ENCODE data around the gene TMIE. TPM values are rescaled to one million over a fixed set of nuclear protein-coding genes. Genes with fewer than 3 reads are reported as not detected.

Gene TMIE
- total and polyA plus RNA-seq, 7 donors: 0.27 to 2.2 (median 0.40) TPM

GRCh38 chr3:46669191-46669999 lies 31.8 kb upstream of the TMIE start:
- WGBS, 3 donors: 77 to 88% (median 82%) methylated on average over 9 of the region's 9 CpGs
- intact Hi-C loops (cut with DNase I): no loop called here
- H3K27ac ChIP-seq: no peak overlapping the region

GRCh38 chr3:46670000-46670890 lies 30.9 kb upstream of the TMIE start:
- Histone ChIP-seq H3K36me3 (ENCODE audit: insufficient read depth in 1 of 2, low read depth in 1 of 2) (peaks cover 0 to 49% of the 10 kb centered on the region in 2 donors), H3K4me3 (no peak overlapping the region), H3K27me3 (ENCODE audit: insufficient read depth in 3 of 3, low read length in 2 of 3) (no peaks in the 10 kb centered on the region), H3K27ac (no peak overlapping the region), H3K9me3 (no peaks in the 10 kb centered on the region), H3K4me1 (no peaks in the 10 kb centered on the region)
- DNase-seq: peak in 1 of 2 donors; percentile 35
- no peak for TF ChIP-seq CTCF (IDR thresholded peaks at IDR 0.05)
- 83 to 92% (median 85%) methylated on average over 17 of the region's 17 CpGs for WGBS, 3 donors
- no peak for ATAC-seq
- intact Hi-C loops (cut with DNase I): no loop called here

More at GRCh38 chr3:46669191-46669999, 31.8 kb upstream of the TMIE start:
- Histone ChIP-seq H3K4me1 (no peaks in the 10 kb centered on the region), H3K9me3 (no peaks in the 10 kb centered on the region), H3K36me3 (ENCODE audit: insufficient read depth in 1 of 2, low read depth in 1 of 2) (peaks cover 0 to 42% of the 10 kb centered on the region in 2 donors), H3K4me3 (no peak overlapping the region), H3K27me3 (ENCODE audit: insufficient read depth in 3 of 3, low read length in 2 of 3) (no peaks in the 10 kb centered on the region)
- TF ChIP-seq CTCF (IDR thresholded peaks at IDR 0.05): no peak
- DNase-seq (no peak), ATAC-seq (no peak)

DNA sequence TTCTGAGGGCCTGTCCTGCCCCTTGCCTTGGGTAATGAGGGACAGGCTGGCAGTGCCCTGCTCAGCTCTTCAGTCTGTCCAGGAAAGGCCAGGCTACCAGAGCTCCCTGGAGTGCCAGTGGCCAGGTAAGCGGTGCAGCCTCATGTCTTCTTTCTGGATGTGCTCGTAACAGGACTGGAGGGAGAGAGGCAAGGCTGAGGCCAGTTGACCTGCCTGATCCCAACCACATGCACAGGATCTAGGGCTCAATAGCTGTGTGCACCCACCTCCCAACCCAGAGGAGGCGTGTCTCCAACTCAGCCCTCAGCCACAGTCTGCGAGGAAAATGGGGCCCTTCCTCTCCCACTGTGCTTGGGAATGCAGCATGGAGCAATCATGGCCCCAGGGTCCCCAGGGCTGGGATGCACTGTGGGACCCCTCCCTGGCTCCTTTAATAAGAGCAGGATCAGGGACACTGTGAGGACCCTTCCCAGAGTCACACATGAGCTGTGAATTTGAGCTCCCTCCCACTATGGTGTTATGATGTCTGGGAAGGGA lies 30.2 kb upstream of the TMIE start:
- WGBS, 3 donors: 98 to 100% (median 100%) methylated on average over 4 of the region's 4 CpGs
- no peaks in the 10 kb centered on the region for H3K27me3 ChIP-seq (ENCODE audit: insufficient read depth in 3 of 3, low read length in 2 of 3)
- no peaks in the 10 kb centered on the region for H3K4me1 ChIP-seq
- no peak overlapping the region for H3K4me3 ChIP-seq
- no peak overlapping the region for H3K27ac ChIP-seq
- ATAC-seq: no peak
- peaks cover 0 to 56% of the 10 kb centered on the region in 2 donors for H3K36me3 ChIP-seq (ENCODE audit: insufficient read depth in 1 of 2, low read depth in 1 of 2)
- peak in 1 of 2 donors; percentile 20 for DNase-seq
- H3K9me3 ChIP-seq: no peaks in the 10 kb centered on the region
- intact Hi-C loops (cut with DNase I): no loop called here
- TF ChIP-seq CTCF (IDR thresholded peaks at IDR 0.05): no peak

DNA sequence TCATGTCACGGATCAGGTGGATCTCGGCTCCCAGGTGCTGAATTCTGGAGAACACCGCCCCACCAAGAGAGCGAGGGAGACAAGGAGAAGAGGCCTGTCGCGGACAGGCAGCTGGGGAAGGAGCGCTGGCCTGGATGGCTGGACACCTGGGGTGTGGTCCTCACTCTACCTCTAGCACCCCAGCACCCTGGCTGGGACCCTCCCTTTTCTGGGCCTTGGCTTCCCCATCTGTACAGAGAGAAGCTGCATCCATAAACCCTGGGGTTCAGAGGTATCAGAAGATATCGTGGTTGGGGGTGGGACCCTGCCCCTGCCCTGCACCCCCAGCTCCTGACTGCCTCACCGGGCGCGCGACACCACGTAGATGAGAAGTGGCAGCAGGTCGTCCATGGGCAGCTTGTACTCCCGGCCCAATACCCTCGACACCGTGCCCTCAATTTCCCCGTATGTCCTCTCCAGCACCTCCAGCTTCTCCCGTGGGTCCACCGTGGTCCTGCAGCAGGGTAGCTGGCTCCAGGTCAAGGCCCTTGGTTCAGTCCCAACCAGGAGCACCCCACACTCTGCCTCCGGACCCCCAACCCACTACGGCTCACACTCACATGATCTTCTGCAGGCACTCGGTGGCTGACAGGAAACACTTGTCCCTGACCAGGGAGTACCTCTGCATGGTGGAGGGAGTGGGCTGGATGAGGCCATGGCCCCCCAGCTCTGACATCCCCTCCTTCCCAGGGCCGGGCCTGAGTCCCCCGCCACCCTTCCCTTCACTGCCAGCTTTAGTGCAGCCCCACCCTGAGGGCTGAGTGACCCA lies 29.4 kb upstream of the TMIE start:
- 93 to 96% (median 96%) methylated on average over 24 to 25 of the region's 25 CpGs for WGBS, 3 donors
- DNase-seq (peak in 1 of 2 donors; percentile 38), ATAC-seq (no peak)
- H3K27ac ChIP-seq: no peak overlapping the region
- no peaks in the 10 kb centered on the region for H3K27me3 ChIP-seq (ENCODE audit: insufficient read depth in 3 of 3, low read length in 2 of 3)
- intact Hi-C loops (cut with DNase I): no loop called here
- H3K9me3 ChIP-seq: no peaks in the 10 kb centered on the region
- no peaks in the 10 kb centered on the region for H3K4me1 ChIP-seq
- peaks cover 0 to 63% of the 10 kb centered on the region in 2 donors for H3K36me3 ChIP-seq (ENCODE audit: insufficient read depth in 1 of 2, low read depth in 1 of 2)
- no peak overlapping the region for H3K4me3 ChIP-seq
- no peak for TF ChIP-seq CTCF (IDR thresholded peaks at IDR 0.05)
